Nephron progenitor cell (in vitro differentiated cells): ENCODE results near the gene PRELID2.
"Not testable (repeated sequence)": the region's sequence is repeated elsewhere in the genome, so short reads cannot be mapped to it uniquely, and the experiment has no call there.

Source experiments
- DNase-seq: peaks from one replicate; pipeline ENCODE4 v3.0.0; 2021
- H3K27ac Mint-ChIP-seq: 2 replicates; pipeline ENCODE4 v1.8.0; 2021; ENCODE audit warnings: mild to moderate bottlenecking, moderate library complexity, mixed read lengths
- H3K27me3 Mint-ChIP-seq: 2 replicates; pipeline ENCODE4 v1.8.0; 2021; ENCODE audit warnings: mild to moderate bottlenecking, low read depth, mixed read lengths; ENCODE audit not compliant: poor library complexity
- H3K36me3 Mint-ChIP-seq: 2 replicates; pipeline ENCODE4 v1.8.0; 2021; ENCODE audit warnings: low read depth, mixed read lengths
- H3K4me1 Mint-ChIP-seq: 2 replicates; pipeline ENCODE4 v1.8.0; 2021; ENCODE audit warnings: mixed read lengths
- H3K4me3 Mint-ChIP-seq: 2 replicates; pipeline ENCODE4 v1.8.0; 2021; ENCODE audit warnings: mild to moderate bottlenecking, moderate library complexity, mixed read lengths
- H3K9me3 Mint-ChIP-seq: 2 replicates; pipeline ENCODE4 v1.8.0; 2021; ENCODE audit warnings: mild to moderate bottlenecking, moderate library complexity, mixed read lengths
- CTCF ChIP-seq: fragments of 200-600 bp; sonication (generic); IDR thresholded peaks from 2 replicates; pipeline ENCODE4 v1.5.0; 2021; ENCODE audit warnings: antibody characterized with exemption

The PRELID2 gene

GRCh38 chr5:145834917-145835847 lies at the start of gene PRELID2:
Gene PRELID2 (minus strand): TSS chr5:145835342. CDS start chr5:145835251, 91 bp downstream.
- Mint-ChIP-seq H3K4me1 (peaks cover 26% of the 10 kb centered on the region), H3K27ac (no peak within 1 kb of the TSS), H3K27me3 (no peaks in the 10 kb centered on the region), H3K36me3 (peaks cover 4% of the 10 kb centered on the region), H3K9me3 (peaks cover 3% of the 10 kb centered on the region), H3K4me3 (peak within 1 kb of the TSS; percentile 80)
- TF ChIP-seq CTCF, result no peak
- peak; percentile 92 for DNase-seq

- H3K4me1 Mint-ChIP-seq, result no peaks in the 10 kb centered on the region
- H3K27me3 Mint-ChIP-seq, result peaks cover 4% of the 10 kb centered on the region
Observed at GRCh38 chr5:145874765-145875164, 39.6 kb upstream of the PRELID2 start.

GRCh38 chr5:145872914-145873313 lies 37.8 kb upstream of the PRELID2 start, which contains the start of gene GRXCR2:
Gene GRXCR2 (minus strand): TSS chr5:145873014. CDS start chr5:145872968, 46 bp downstream.
- H3K9me3 Mint-ChIP-seq, result peaks cover 1% of the 10 kb centered on the region
- peaks cover 4% of the 10 kb centered on the region for H3K27me3 Mint-ChIP-seq
- no peak for TF ChIP-seq CTCF
- H3K4me1 Mint-ChIP-seq, result no peaks in the 10 kb centered on the region
- no peak for DNase-seq
- no peaks in the 10 kb centered on the region for H3K36me3 Mint-ChIP-seq
- no peak within 1 kb of the TSS for H3K4me3 Mint-ChIP-seq
- H3K27ac Mint-ChIP-seq, result no peak within 1 kb of the TSS

More at GRCh38 chr5:145874765-145875164, 39.6 kb upstream of the PRELID2 start:
- no peak for DNase-seq
- Mint-ChIP-seq H3K4me3 (no peak overlapping the region), H3K36me3 (peaks cover 5% of the 10 kb centered on the region), H3K27ac (peak overlapping the region; percentile 3), H3K9me3 (peaks cover 18% of the 10 kb centered on the region)
- TF ChIP-seq CTCF, result no peak

- Mint-ChIP-seq H3K4me3 (no peak overlapping the region), H3K9me3 (no peaks in the 10 kb centered on the region), H3K27me3 (peaks cover 4% of the 10 kb centered on the region), H3K36me3 (no peaks in the 10 kb centered on the region), H3K4me1 (no peaks in the 10 kb centered on the region), H3K27ac (no peak overlapping the region)
- no peak for TF ChIP-seq CTCF
- no peak for DNase-seq
Observed at GRCh38 chr5:145872486-145872885, 37.3 kb upstream of the PRELID2 start.

GRCh38 chr5:145869753-145870152 lies 34.6 kb upstream of the PRELID2 start:
- Mint-ChIP-seq H3K27ac (no peak overlapping the region), H3K9me3 (peaks cover 5% of the 10 kb centered on the region), H3K4me1 (no peaks in the 10 kb centered on the region), H3K36me3 (no peaks in the 10 kb centered on the region), H3K27me3 (no peaks in the 10 kb centered on the region), H3K4me3 (no peak overlapping the region)
- no peak for DNase-seq
- TF ChIP-seq CTCF, result no peak

GRCh38 chr5:145867806-145868205 lies 32.7 kb upstream of the PRELID2 start:
- peaks cover 15% of the 10 kb centered on the region for H3K9me3 Mint-ChIP-seq
- no peak for DNase-seq
- no peak for TF ChIP-seq CTCF
- H3K27me3 Mint-ChIP-seq, result no peaks in the 10 kb centered on the region
- no peaks in the 10 kb centered on the region for H3K36me3 Mint-ChIP-seq
- no peaks in the 10 kb centered on the region for H3K4me1 Mint-ChIP-seq
- H3K27ac Mint-ChIP-seq, result no peak overlapping the region
- no peak overlapping the region for H3K4me3 Mint-ChIP-seq

GRCh38 chr5:145864432-145864831 lies 29.3 kb upstream of the PRELID2 start:
- DNase-seq, H3K27ac Mint-ChIP-seq, H3K27me3 Mint-ChIP-seq, H3K36me3 Mint-ChIP-seq, H3K4me1 Mint-ChIP-seq, H3K4me3 Mint-ChIP-seq: not testable (repeated sequence)
- peaks cover 15% of the 10 kb centered on the region for H3K9me3 Mint-ChIP-seq
